Central memory CD4-positive, alpha-beta T cell (primary cell): Measurements from ENCODE around the gene DQX1.
A peak's percentile ranks its signal among the peaks of the same experiment; 100 is the strongest.

Experiments
- DNase-seq: peaks from one replicate; pipeline ENCODE4 v3.0.0; 2022

The DQX1 gene

DNA sequence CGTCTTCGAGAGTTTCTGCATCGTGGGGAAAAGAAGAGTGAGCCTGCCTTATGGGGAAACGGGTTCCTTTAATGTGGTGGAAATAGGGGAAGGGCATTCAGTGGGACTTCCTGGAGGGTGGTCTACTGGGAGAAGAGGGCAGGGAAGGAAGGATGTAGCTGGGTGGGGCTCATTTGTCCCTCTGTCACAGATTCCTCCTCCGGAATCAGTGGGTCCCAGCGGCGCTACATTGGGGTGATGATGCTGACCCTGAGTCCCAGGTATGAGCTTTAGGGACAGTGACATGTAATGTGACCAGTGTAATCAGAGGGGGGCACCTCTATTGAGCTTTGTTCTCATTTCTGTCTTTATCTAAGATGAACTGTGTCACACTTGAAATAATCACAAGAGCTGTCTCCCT is 5.6 kb upstream of the DQX1 start:
- no peak for DNase-seq

DNA sequence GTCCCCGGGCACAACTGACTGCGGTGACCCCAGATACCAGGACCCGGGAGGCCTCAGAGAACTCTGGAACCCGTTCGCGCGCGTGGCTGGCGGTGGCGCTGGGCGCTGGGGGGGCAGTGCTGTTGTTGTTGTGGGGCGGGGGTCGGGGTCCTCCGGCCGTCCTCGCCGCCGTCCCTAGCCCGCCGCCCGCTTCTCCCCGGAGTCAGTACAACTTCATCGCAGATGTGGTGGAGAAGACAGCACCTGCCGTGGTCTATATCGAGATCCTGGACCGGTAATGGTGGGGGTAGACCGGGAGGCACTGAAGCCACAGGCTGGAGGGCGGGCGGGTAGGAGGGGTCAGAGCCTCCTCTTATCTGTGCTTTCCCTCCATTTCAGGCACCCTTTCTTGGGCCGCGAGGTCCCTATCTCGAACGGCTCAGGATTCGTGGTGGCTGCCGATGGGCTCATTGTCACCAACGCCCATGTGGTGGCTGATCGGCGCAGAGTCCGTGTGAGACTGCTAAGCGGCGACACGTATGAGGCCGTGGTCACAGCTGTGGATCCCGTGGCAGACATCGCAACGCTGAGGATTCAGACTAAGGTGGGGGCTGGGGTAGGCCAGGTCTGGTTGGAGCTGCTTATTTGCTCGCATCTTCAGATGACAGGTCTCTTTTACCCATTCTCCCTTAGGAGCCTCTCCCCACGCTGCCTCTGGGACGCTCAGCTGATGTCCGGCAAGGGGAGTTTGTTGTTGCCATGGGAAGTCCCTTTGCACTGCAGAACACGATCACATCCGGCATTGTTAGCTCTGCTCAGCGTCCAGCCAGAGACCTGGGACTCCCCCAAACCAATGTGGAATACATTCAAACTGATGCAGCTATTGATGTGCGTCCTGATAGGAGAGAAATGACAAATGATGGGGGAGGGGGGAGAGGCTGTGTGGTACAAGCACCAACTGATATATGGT is 4.5 kb upstream of the DQX1 start:
- peak; percentile 45 for DNase-seq

DNA sequence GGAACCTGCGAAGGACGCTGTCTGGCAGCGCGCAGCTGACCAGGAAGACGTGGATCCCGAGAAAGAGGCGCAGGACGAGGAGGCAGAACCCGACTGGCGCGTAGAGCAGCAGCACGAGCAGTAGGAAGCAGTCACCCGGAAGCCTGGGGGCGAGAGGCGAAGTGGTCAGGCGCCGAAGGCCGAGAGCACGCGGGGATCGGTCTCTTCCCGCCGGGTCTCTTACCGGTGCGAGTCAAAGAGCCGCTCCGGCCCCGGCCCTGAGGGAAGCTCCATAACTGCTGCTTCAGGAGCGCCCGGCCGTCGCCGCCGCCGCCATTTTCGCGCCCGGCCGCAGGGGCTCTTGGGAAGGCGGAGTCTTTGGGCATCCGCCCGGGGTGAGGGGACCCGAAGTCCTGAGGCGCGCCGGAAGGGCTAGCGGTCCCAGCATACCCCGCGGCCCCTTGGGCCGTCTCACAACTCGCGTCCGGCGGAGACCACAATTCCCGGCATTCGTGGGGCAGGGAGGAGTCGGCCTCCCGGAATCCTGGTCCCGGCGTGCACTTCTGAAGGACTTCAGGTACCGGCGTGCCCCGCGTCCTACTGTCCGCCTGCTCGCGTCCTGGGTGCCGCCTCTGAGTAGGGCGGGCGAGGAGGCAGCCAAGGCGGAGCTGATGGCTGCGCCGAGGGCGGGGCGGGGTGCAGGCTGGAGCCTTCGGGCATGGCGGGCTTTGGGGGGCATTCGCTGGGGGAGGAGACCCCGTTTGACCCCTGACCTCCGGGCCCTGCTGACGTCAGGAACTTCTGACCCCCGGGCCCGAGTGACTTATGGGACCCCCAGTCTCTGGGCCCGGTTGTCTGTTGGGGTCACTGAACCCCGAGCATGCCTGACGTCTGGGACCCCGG is 3.6 kb upstream of the DQX1 start, which contains the start of the genes AUP1 and HTRA2:
Gene AUP1 (minus strand): TSS at position 350 of the 882 bp plus-strand sequence. CDS start 77 bp downstream, at position 273.
Gene HTRA2 (plus strand): TSS at position 577 of the 882 bp plus-strand sequence. CDS start 74 bp downstream, at position 651.
- DNase-seq, result peak; percentile 86

DNA sequence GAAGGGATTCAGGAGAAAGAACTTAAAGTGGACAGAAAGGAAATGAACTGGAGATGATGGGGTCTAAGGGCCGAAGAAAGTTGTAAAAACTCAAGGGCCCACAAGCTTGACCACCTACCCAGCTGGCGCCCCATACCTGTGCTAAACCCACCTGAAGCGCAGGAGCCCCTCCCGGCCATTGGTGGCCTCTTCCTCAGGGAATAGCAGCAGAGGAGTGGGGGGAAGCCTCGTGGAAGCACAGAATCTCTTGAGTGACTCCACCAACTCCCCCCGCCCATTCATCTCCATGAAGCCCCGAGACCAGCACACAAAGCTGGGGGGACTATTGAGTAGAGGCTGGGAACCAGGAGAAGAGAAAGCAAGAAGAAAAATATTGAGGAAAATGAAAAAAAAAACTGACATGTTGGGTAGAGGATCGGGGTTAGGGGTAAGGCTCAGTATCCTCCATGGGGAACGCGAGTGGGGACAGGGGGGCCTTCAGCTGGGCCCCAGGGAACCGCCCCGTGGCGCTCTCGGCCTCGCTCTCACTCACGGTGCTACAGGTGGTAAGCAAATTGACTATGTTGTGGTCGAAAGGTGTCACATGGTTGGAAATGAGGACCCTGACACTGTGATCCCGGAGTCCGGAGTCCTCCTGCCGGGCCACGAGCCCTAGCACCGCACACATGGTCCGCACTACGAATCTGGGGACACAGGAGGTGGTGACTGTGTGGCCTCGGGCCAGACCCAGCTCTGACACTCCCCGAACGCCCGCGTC is 2.7 kb upstream of the DQX1 start:
- DNase-seq, result peak; percentile 24

DNA sequence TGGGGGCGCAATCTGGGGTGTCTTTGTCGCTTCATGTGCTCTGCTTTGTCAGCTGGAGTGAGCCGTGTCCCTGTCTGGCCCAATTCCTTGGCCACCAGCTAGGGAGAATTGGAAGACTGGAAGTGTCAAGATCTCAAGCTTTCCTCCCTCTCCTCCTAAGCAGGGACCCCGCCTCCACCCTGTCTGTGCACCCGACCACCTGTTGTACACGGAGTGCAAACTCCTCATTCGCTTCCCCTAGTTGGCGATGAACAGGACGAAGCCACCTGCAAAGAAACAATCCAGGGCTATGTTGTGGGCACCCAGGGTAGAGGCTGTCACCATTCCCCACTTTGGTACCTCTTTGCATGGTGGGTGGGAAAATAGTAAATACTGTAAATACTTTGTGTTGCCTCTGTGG is 1.7 kb upstream of the DQX1 start:
- DNase-seq, result no peak

DNA sequence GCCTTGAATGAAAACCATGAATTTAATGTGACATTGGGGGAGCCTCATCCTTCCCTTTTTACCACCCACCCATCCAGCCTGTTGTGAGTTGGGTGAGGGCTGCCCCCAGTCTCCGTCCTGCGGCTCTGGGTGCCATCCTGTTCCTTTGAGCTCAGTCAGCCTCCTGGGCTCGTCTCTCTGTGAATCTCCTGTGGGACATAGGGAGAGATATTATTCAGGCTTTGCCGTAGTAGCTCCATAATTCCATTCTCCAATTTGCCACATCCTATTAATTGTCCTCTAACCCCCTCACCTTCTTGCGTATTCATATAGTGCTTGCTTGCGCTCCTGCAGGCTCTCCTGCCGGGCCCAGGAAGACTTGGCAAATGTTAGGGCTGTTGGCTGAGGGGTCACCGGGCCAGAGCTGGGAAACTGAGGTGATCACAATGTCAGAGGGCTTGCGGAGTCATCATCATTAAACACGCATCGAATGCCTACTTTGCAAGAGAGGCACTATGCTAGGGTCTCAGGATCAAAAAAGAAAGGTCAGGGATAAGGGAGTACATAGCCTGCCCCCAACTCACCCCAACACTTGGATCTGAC is 709 bp upstream of the DQX1 start:
- no peak for DNase-seq

DNA sequence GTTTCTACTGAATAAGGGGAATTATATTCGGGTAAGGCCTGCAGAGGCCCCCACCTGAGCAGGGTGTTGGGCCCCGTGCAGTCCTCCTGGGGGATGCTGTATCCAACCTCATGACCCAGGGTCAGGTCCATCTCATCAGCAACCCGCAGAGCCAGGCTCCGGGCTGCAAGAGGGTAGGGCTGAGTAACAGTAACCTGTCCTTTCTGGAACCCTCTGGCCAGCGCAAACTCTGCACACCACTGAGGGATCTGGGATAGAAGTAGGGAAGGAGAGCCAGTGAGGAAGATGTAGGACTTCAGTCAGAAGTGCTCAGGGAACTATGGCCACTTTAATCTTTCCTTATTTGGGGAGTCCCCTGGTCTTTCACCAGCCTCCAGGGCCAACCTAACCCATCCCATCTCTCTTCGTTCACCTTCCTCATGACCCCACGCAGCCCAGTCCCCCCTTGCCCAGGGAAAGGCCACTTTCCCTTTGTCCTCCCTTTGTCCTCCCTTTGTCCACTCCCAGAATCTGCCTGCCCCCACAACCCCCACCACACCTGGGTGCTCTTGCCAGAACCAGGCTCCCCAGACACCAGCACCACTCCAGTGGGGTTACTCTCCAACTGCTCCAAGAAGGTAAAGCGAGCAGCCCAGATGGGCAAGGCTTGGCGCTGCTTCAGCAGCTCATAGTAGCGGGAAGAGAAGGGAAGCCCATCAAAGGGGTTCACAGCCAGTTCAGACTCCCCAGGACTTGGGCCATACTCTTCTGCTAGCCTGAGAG is 895 bp downstream of the DQX1 start:
- no peak for DNase-seq

DNA sequence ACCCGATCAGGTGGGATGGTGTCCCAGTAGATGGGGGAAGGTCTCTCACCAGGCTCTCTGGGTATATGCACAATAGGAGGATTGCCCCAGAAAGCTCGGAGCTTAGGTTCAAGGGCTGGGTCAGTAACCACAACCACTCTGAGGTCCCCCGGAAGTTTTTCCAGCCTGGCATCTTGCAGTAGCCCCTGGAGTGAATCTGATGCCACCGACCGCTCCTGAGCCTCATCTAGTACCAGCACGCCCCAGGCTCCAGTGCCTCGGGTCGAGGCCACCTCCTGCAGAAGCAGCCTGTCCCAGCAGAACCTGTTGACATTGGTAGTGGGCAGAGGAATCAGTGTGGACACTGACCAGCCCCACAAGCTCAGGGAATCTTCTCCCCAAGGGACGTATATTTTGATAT is 2.0 kb downstream of the DQX1 start:
- no peak for DNase-seq

DNA sequence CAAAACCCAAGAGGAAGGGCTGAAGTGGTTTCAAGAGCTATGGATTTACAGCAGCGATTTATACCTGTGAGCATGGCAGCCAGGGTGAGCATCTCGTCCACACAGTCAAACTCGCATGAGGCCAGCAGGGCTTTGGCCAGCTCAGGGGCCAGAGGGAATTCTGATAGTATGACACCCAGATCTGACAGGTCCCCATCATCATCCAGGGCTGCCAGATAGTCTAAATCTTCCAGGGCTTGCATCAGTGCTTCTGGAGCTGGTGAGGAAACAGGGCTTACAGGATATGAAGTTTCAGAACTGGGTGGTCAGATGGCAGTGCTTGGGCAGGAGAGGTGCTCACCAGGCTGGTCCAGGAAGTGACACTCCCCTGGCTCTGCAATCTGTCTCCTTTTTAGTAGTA is 3.5 kb downstream of the DQX1 start:
- no peak for DNase-seq

DNA sequence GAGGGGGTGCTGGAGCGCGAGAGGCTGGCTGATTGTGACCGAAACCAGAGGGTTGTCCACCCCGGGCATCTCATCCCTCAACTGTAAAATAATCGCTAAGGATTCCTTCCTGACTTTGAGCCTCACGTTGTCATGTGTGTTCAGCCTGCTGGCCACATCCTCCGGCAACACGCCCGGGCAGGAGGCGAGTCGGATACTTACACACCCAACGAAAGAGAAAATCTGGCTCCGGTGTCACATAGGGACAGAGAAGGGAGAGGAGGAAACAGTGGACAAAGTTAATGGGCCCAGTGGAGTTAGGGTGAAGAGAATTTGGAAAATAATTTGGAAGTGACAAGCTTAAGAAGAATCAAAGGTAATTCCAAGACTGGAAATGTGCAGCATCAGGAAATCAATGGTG is 9.4 kb downstream of the DQX1 start:
- DNase-seq, result no peak

DNA sequence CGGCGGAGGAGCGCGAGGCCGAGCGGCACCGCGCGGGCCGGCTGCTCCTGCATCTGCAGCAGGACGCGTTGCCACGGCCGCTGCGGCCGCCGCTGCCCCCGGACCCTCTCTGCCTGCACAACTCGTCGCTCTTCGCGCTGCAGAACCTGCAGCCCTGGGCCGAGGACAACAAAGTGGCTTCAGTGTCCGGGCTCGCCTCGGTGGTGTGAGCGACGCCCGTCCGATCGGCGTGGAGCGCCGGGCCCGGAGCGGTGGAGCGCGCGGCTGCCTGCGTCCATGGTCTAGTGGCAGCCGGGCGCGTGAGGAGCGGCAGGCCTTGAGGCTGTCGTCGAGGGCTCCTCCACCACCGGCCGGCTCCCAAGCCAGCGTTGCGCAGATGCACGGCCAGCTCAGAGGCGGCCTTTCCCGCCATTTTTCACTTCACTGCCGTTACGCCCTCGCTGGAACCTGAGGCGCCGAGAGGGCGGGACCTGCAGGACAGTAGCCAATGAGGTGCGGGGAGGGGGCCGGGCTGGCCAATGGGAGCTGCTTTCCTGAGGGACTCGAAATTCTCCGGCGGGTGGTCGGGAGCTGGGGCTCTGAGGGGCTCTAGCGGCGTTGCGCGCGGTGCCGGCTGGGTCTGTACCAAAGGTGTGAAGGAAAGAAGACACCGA is 9.9 kb downstream of the DQX1 start:
- peak; percentile 66 for DNase-seq

DNA sequence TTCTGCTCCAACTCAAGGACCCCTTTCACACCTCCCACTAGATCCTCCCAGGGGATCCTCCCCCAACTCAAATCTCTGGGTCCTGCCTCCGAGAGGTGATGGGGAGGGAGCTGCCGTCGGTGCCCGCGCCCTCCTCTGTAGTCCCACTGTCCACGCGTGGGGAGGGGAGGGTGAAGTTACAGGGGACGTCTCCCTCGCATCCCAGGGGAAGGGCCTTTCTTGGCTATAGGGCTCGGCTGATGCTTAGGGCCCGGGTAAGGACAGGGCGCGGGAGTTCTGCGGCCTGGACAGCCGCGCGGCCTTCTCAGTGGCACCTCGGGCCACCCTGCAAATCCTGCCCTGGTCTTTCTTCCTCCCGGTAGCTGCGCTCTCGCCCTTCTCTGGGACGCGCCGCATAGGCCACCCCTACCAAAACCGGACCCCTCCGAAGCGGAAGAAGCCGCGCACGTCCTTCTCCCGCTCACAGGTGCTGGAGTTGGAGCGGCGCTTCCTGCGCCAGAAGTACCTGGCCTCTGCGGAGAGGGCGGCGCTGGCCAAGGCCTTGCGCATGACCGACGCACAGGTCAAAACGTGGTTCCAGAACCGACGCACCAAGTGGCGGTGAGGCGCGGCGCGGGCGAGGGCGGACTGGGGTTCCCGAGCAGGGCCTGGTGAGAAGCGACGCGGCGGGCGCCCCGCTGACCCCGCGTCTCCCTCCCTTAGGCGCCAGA is 10.6 kb downstream of the DQX1 start:
- no peak for DNase-seq

DNA sequence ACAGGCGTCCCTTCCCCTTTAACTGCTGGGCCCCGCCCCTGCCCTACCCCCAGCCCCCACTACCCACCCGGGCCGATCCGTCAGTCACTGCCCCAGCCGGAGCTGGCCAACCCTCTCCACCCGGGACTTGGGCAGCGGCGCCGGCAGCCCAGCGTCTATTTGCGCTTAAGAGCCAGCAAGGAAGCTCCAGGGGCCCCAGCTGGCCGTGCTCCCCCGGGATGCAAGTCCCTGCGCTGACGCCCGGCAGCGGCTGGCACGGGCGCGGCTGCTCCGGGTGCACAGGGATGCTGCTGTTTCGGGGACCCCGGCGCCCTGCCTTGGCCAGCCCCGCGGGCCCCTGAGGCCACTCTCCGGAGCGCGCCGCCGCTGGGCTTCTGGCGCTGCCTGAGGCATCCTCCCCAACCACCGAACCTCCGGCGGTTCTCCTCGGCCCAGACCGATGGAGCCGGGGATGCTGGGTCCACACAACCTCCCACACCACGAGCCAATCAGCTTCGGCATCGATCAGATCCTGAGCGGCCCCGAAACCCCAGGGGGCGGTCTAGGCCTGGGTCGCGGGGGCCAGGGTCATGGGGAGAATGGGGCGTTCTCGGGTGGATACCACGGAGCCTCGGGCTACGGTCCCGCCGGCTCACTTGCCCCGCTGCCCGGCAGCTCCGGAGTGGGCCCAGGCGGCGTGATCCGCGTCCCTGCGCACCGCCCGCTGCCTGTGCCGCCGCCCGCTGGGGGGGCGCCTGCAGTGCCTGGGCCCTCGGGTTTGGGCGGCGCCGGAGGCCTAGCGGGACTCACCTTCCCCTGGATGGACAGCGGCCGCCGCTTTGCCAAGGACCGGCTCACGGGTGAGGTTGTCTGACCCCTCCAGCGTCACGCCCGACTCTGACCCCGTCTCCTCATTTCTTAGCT is 11.4 kb downstream of the DQX1 start, which contains the start of gene TLX2:
Gene TLX2 (plus strand): TSS at position 83 of the 903 bp plus-strand sequence. CDS start 357 bp downstream, at position 440.
- no peak for DNase-seq

DNA sequence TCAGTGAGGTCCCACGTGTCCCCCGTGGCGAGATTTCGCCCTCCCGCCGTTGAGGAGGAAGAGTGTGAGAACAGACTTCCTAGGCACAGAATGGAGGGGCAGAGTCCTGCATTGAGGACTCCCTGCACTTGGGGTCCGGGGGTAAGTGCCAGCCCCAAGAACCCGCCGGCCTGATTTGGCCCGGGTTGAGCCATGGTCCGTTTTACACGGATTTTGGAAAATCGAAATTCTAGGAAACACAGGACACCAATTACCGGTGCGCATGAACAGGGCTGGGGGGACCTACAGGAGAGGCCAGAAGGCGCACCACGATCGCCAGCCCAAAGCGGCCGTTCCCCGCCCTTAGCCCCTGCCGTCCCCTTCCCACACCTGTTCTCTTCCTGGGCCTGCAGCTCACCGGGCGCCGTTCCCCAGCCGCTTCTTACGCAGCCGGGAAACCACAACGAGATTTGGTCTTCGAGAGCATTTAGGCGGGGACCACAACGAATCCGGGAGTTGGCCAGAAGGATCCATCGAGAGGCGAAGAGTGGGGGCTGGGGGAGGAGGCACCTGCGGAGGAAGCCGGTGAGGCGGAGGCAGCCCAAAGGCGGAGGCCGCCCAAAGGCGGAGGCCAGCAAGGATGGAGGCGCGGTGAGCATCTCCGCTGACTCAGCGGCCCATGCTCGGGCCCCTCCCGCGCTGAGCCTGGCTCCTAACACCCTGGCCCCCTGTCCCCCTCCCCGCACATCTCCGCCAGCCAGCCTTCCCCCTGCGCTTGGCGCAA is 12.2 kb downstream of the DQX1 start:
- no peak for DNase-seq

DNA sequence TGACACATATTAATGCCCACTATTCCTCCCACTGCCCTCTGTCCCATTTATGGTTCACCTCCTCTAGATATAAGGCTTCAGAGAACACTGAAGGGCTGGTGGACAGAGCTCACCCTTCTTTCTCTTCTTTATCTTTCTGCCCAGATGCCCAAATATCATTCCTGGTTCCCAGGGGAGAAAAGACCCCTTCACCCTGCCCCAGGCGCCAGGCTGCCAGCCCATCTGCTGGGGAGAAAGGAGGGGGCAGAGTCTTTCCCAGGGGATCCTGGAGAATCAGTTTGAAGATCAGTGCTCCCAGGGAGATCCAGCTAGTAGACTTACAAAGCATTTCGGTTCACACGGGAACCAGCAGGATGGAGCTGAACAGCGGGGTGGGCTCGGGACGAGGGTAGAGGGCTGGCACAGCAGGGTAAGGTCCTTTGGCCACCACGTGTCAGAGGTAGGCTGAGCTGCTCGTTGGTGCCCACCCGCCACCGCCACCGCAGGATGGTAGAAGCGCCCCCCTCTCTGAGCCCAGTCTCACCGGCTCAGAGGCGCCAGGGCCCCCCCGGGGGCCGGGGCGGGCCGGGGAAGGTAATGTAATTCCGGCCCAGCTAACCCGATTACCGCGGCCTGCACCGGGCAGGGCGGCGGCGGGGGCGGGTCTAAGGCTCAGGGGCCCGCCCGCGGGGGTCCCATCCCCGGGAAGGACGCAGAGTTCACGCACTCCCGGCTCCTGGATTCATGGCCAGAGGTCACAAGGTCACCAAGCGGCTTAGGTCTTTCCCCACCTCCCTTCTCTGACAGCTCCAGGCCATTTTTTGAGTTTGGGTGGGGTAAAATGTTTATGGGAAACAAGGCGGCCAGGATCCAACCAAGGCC is 13.1 kb downstream of the DQX1 start:
- no peak for DNase-seq

DNA sequence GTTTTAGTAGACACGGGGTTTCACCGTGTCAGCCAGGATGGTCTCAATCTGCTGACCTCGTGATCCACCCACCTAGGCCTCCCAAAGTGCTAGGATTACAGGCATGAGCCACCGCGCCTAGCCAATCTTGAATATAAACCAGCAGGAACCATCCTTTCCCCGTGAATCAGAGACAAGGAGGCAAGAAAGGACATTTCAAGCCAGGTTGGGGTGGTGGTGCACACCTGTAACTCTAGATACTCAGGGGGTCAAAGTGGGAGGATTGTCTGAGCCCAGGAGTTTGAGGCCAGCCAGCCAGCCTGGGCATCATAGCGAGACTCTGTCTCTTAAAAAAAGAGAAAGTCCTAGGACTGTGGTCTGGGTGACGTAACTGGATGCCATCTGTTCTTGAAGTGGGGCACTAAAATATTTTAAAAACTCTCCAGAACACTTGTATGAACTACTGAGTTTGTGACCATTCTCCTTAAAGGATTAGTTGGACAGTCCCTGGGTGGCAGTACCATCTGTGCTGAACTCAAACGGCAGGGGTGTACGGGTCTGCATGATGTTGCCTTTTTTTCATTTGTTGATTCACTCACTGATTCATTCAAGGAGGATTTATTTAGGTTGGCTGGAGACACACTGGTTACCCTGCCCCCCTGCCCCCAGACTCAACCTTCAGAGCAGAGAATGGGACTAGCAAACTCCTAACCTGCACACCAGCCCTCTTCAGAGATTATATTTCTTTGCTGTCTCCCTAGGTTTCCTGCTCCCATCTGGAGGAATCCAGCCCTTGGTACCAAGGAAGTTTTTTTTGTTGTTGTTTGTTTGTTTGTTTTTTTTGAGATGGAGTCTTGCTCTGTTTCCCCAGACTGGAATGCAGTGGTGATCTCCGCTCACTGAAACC is 14.7 kb downstream of the DQX1 start:
- no peak for DNase-seq
